ENCODE measurements around the gene SNRK.
"Not testable (repeated sequence)": the region's sequence is repeated elsewhere in the genome, so short reads cannot be mapped to it uniquely, and the experiment has no call there.

Gene SNRK

DNA sequence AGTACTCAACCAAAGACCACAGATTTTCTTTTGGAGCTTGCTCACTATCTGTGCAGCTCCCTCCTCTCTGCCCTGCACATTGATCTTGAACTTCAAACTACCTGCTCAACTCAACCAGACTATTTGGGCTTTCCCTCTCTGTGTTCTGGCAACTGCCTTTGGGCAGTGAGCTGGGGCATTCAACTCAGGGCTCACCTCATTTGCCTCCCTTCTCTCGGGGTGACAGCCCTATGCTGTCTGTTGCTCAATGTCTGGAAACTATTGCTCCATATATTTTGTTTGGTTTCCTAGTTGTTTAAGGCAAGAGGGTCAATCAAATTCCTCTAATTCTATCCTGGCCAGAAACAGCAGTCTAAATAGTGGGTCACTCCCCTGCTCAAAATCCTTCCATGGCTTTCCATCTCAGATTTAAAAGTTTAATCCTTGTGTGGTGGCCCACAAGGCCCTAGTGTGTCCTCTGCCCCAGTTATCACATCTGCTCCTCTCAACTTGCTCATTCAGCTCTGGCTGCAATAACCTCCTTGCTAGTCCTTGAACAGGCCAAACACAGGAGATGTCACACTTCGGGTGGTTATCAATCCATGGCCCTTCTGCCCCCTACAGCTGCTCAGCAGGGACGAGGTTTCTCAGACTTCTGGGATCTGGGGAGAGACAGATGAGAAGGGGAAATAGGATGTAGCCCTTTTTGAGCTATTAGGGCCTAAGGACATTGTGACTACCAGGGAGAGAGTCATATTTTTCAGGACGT is 67.8 kb downstream of the SNRK start:
- DNase-seq (no peak), ATAC-seq (no peak)
- Mint-ChIP-seq H3K27me3 (no peaks in the 10 kb centered on the region), H3K4me1 (peaks cover 7% of the 10 kb centered on the region), H3K27ac (no peak overlapping the region), H3K4me3 (no peak overlapping the region), H3K36me3 (ENCODE audit: low read depth) (peaks cover 66% of the 10 kb centered on the region), H3K9me3 (peaks cover 61% of the 10 kb centered on the region)

GRCh38 chr3:43356033-43356432 is 69.7 kb downstream of the SNRK start:
- not testable (repeated sequence) for ATAC-seq, DNase-seq, H3K27me3 Mint-ChIP-seq, H3K27ac Mint-ChIP-seq, H3K4me1 Mint-ChIP-seq, H3K4me3 Mint-ChIP-seq
- Mint-ChIP-seq H3K9me3 (peaks cover 61% of the 10 kb centered on the region), H3K36me3 (ENCODE audit: low read depth) (peaks cover 50% of the 10 kb centered on the region)

GRCh38 chr3:43361077-43361476 is 74.7 kb downstream of the SNRK start:
- Mint-ChIP-seq H3K4me3 (no peak overlapping the region), H3K4me1 (no peaks in the 10 kb centered on the region), H3K9me3 (peaks cover 13% of the 10 kb centered on the region), H3K27ac (no peak overlapping the region), H3K36me3 (ENCODE audit: low read depth) (peaks cover 7% of the 10 kb centered on the region), H3K27me3 (no peaks in the 10 kb centered on the region)
- DNase-seq: no peak
- ATAC-seq: no peak

DNA sequence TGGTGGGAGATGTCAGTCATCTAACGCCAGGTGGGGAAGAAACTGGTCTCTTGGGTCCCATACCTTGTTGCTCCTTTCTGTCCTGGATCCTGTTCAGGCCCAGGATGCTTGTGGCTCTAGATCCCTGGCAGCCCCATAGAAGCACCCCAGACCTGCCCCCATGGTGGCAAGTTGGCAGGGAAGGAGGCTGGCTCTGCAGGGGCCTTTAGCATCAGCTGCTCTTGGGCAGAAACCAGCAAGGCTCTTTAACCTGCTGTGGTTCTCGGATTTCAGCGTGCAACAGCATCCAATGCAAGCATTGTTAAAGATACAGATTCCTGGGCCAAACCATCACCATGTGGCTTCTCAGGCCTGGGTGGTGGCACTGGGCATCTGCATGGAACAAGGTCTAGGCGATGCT is 75.8 kb downstream of the SNRK start:
- Mint-ChIP-seq H3K27me3 (no peaks in the 10 kb centered on the region), H3K4me1 (no peaks in the 10 kb centered on the region), H3K9me3 (peaks cover 6% of the 10 kb centered on the region), H3K36me3 (ENCODE audit: low read depth) (peaks cover 6% of the 10 kb centered on the region), H3K4me3 (no peak overlapping the region), H3K27ac (no peak overlapping the region)
- ATAC-seq: no peak
- DNase-seq: no peak

GRCh38 chr3:43362961-43363360 is 76.6 kb downstream of the SNRK start:
- H3K4me1 Mint-ChIP-seq: no peaks in the 10 kb centered on the region
- DNase-seq (no peak), ATAC-seq (no peak)
- no peaks in the 10 kb centered on the region for H3K9me3 Mint-ChIP-seq
- no peaks in the 10 kb centered on the region for H3K27me3 Mint-ChIP-seq
- H3K4me3 Mint-ChIP-seq: no peak overlapping the region
- H3K36me3 Mint-ChIP-seq (ENCODE audit: low read depth): peaks cover 6% of the 10 kb centered on the region
- no peak overlapping the region for H3K27ac Mint-ChIP-seq

- ATAC-seq: no peak
- Mint-ChIP-seq H3K27ac (no peak overlapping the region), H3K4me3 (no peak overlapping the region)
Measured at GRCh38 chr3:43363621-43364266, 77.4 kb downstream of the SNRK start.

GRCh38 chr3:43364494-43364893 is 78.2 kb downstream of the SNRK start:
- DNase-seq (no peak), ATAC-seq (no peak)
- Mint-ChIP-seq H3K27me3 (no peaks in the 10 kb centered on the region), H3K4me1 (no peaks in the 10 kb centered on the region), H3K36me3 (ENCODE audit: low read depth) (peaks cover 3% of the 10 kb centered on the region), H3K9me3 (no peaks in the 10 kb centered on the region), H3K4me3 (no peak overlapping the region), H3K27ac (no peak overlapping the region)

More at GRCh38 chr3:43363621-43364266, 77.4 kb downstream of the SNRK start:
- Mint-ChIP-seq H3K27me3 (no peaks in the 10 kb centered on the region), H3K4me1 (no peaks in the 10 kb centered on the region), H3K9me3 (no peaks in the 10 kb centered on the region), H3K36me3 (ENCODE audit: low read depth) (peaks cover 3% of the 10 kb centered on the region)
- no peak for DNase-seq

GRCh38 chr3:43364926-43365325 is 78.6 kb downstream of the SNRK start:
- no peak overlapping the region for H3K27ac Mint-ChIP-seq

GRCh38 chr3:43365601-43366305 is 79.4 kb downstream of the SNRK start:
- Mint-ChIP-seq H3K4me1 (no peaks in the 10 kb centered on the region), H3K27ac (no peak overlapping the region), H3K9me3 (no peaks in the 10 kb centered on the region), H3K4me3 (no peak overlapping the region), H3K36me3 (ENCODE audit: low read depth) (peaks cover 3% of the 10 kb centered on the region), H3K27me3 (no peaks in the 10 kb centered on the region)
- ATAC-seq (no peak), DNase-seq (no peak)

More at GRCh38 chr3:43364926-43365325, 78.6 kb downstream of the SNRK start:
- no peak overlapping the region for H3K4me3 Mint-ChIP-seq
- H3K36me3 Mint-ChIP-seq (ENCODE audit: low read depth): peaks cover 3% of the 10 kb centered on the region
- H3K9me3 Mint-ChIP-seq: no peaks in the 10 kb centered on the region
- ATAC-seq (no peak), DNase-seq (no peak)
- H3K27me3 Mint-ChIP-seq: no peaks in the 10 kb centered on the region
- H3K4me1 Mint-ChIP-seq: no peaks in the 10 kb centered on the region

- no peaks in the 10 kb centered on the region for H3K27me3 Mint-ChIP-seq
- H3K9me3 Mint-ChIP-seq: no peaks in the 10 kb centered on the region
- H3K36me3 Mint-ChIP-seq (ENCODE audit: low read depth): peaks cover 3% of the 10 kb centered on the region
- H3K4me3 Mint-ChIP-seq: no peak overlapping the region
- H3K4me1 Mint-ChIP-seq: no peaks in the 10 kb centered on the region
- ATAC-seq (no peak), DNase-seq (no peak)
- H3K27ac Mint-ChIP-seq: no peak overlapping the region
Measured at GRCh38 chr3:43366481-43366880, 80.1 kb downstream of the SNRK start.

- DNase-seq (no peak), ATAC-seq (no peak)
- no peaks in the 10 kb centered on the region for H3K9me3 Mint-ChIP-seq
- H3K27me3 Mint-ChIP-seq: no peaks in the 10 kb centered on the region
- no peak overlapping the region for H3K27ac Mint-ChIP-seq
- no peaks in the 10 kb centered on the region for H3K4me1 Mint-ChIP-seq
- H3K36me3 Mint-ChIP-seq (ENCODE audit: low read depth): peaks cover 3% of the 10 kb centered on the region
- H3K4me3 Mint-ChIP-seq: no peak overlapping the region
Measured at GRCh38 chr3:43366885-43367284, 80.5 kb downstream of the SNRK start.

- DNase-seq (no peak), ATAC-seq (no peak)
- Mint-ChIP-seq H3K9me3 (no peaks in the 10 kb centered on the region), H3K4me3 (no peak overlapping the region), H3K27ac (no peak overlapping the region), H3K4me1 (peaks cover 3% of the 10 kb centered on the region), H3K27me3 (no peaks in the 10 kb centered on the region), H3K36me3 (ENCODE audit: low read depth) (no peaks in the 10 kb centered on the region)
Measured at GRCh38 chr3:43369404-43370292, 83.3 kb downstream of the SNRK start.

- Mint-ChIP-seq H3K27me3 (no peaks in the 10 kb centered on the region), H3K4me3 (no peak overlapping the region), H3K9me3 (no peaks in the 10 kb centered on the region), H3K36me3 (ENCODE audit: low read depth) (no peaks in the 10 kb centered on the region), H3K27ac (no peak overlapping the region), H3K4me1 (peaks cover 3% of the 10 kb centered on the region)
- ATAC-seq (no peak), DNase-seq (no peak)
Measured at GRCh38 chr3:43370293-43370980, 84.1 kb downstream of the SNRK start.

DNA sequence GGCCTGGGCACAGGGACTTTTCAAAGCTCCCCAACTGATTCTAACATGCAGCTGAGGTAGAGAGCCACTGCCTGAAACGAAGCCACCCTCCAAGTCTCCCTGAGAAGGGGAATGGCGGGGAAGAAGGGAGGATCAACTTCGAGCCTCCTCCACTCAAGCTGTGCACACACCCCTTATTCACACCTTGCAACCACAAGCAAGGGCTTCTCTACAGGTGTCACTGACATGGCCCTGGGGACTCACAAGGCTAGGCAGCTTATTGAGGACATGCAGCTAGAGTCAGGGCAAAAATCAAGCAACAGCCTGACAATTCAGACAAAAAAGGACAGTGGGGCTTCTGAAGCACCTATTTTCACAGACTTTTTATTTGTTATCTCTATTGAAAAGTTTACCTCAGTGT is 85.2 kb downstream of the SNRK start:
- Mint-ChIP-seq H3K4me1 (peaks cover 3% of the 10 kb centered on the region), H3K4me3 (no peak overlapping the region), H3K27ac (no peak overlapping the region), H3K9me3 (no peaks in the 10 kb centered on the region), H3K27me3 (no peaks in the 10 kb centered on the region), H3K36me3 (ENCODE audit: low read depth) (no peaks in the 10 kb centered on the region)
- DNase-seq: no peak
- no peak for ATAC-seq
